ENCODE measurements around the gene CAP2.
"Not testable (repeated sequence)": the region's sequence is repeated elsewhere in the genome, so short reads cannot be mapped to it uniquely, and the experiment has no call there.

Gene CAP2

GRCh38 chr6:17501982-17502704 lies 108.7 kb downstream of the CAP2 start:
- DNase-seq (ENCODE audit: low read depth in 2 of 2) = no peak

DNA sequence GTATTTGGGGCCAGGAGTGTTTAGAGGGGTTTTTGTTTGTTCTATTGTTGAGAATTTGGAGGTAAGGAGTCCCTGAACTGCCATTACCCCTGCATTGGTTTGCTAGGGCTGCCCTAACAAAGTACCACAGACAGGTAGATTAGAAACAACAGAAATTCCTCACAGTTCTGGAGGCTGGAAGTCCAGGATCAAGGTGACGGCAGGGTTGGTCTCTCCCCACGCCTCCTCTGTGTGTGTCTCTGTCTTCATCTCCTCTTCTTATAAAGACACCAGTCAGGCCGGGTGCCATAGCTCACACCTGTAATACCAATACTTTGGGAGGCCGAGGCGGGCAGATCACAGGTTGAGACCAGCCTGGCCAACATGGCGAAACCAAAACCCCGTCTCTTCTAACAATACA lies 109.7 kb downstream of the CAP2 start:
- DNase-seq (ENCODE audit: low read depth in 2 of 2) = no peak

DNA sequence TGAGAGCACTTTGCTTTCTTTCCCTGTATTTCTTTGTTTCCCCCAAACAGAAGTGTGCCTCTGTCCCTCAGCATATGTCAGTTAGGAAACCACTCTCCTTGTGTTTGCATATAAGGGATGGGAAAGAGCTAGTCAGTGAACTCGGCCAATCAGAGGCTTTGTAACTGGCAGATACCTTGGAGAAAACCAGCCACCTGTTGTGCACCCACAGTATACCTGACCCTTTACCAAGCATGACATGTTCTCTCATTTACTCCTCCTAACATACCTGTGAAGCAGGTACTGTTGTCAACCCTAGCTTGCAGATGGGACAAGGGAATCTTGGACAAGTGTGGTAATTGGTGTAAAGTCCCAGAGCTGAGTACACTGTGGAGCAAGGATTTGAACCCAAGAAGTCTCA lies 110.6 kb downstream of the CAP2 start:
- no peak for DNase-seq (ENCODE audit: low read depth in 2 of 2)

GRCh38 chr6:17505062-17505476 lies 111.7 kb downstream of the CAP2 start:
- DNase-seq (ENCODE audit: low read depth in 2 of 2) = peak in 1 of 2 experiments; percentile 11

GRCh38 chr6:17505767-17506280 lies 112.4 kb downstream of the CAP2 start:
- DNase-seq (ENCODE audit: low read depth in 2 of 2) = peak in 1 of 2 experiments; percentile 21

GRCh38 chr6:17506531-17506930 lies 113.1 kb downstream of the CAP2 start:
- no peak for DNase-seq (ENCODE audit: low read depth in 2 of 2)

DNA sequence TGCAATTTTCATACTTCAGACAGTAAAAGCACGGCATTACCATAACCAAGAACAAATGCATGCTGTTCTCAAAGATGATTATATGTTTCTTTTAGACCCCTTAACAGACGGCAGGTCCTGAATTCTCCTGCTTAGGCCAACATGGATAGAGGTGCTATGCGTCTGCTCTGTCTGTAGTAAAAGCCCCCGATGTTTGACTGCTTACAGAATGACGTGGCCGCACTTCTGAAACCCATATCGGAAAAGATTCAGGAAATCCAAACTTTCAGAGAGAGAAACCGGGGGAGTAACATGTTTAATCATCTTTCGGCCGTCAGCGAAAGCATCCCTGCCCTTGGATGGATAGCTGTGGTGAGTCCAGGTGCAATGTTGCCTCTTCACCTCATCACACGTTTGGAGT lies 113.6 kb downstream of the CAP2 start:
- DNase-seq (ENCODE audit: low read depth in 2 of 2) = no peak

DNA sequence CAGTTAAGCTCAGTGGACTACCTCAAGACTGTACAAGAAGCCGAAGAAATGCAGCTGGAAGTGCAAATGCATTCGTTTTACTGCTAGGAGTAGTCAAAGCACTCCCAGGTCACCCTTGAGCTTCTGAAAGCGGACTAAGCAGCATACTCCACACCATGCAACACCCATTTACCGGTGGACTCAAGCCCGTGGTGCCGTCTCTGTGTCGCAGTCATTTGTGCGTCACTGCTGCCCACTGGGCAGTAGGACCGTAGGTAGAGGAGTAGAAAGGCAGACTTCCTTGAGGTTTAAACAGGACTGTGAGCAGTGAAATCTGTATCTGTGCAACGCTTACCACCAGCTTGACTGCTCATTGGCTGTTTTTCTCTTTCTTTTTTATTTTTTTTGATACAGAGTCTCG lies 117.7 kb downstream of the CAP2 start:
- DNase-seq (ENCODE audit: low read depth in 2 of 2) = no peak

- DNase-seq (ENCODE audit: low read depth in 2 of 2) = no peak
These were observed 118.2 kb downstream of the CAP2 start for GRCh38 chr6:17511580-17511979.

DNA sequence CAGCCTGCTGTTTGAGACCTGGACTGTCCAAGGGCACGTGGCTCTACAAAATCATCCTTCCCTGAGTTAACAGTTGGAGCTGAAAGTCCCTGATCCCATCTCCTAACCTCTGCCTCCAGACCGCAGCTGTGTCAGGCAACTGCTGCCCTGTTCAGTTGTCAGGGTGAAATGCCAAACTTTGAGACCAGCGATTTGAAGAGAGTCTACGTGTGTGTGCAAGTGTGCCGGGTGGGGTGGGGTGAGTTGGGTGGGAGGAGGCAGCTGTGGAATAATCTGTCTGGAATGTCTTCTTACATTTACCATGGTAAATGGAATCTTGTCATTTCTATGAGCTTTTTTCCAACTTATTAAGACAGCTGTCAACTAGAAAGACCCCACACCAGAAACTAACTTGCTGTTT lies 125.7 kb downstream of the CAP2 start:
- DNase-seq (ENCODE audit: low read depth in 2 of 2) = no peak

GRCh38 chr6:17525637-17526036 lies 132.2 kb downstream of the CAP2 start:
- no peak for DNase-seq (ENCODE audit: low read depth in 2 of 2)

- no peak for DNase-seq (ENCODE audit: low read depth in 2 of 2)
These were observed 133.7 kb downstream of the CAP2 start for GRCh38 chr6:17527076-17527475.

DNA sequence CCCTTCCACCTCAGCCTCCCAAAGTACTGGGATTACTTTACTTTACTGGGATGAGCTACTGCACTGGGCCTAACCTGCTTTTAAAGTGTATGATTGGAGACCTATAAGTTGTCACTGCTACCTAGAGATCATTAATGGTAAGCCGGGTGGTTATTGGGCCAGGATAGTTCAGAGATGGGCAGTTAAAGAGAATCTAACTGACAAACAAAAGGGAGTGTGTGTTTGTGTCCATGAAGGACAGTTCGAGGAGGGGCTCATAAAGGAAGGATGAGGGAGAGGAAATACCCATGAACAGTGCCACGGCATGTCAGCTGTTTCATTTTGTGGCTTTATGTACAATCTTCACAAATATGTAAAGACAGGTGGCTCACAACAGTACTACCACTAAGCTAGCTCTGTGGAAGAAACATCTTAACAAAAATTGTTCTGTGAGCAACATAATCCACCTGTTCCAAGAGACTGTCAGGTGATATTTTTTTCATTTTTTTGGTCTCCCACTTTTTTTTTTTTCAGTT lies 137.0 kb downstream of the CAP2 start:
- no peak for DNase-seq (ENCODE audit: low read depth in 2 of 2)

DNA sequence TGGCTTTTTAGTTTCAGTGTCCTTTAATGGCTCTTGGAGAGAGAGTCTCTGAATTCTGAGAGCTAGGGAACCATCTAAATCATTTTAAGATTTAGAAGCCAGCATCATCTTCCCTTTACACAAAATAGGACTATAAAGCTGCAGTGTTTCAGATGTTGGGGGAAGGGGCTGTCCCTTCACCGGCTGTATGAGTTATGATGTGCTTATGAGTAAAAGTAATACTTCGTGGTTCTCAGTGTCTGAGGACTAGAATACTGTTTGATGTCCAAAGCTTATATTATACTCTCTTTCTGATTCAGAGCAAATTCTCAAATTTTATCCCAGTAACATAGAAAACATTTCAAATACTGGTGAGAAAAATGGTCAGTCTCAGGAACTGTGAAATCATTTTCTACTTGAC lies 143.2 kb downstream of the CAP2 start:
- no peak for DNase-seq (ENCODE audit: low read depth in 2 of 2)

DNA sequence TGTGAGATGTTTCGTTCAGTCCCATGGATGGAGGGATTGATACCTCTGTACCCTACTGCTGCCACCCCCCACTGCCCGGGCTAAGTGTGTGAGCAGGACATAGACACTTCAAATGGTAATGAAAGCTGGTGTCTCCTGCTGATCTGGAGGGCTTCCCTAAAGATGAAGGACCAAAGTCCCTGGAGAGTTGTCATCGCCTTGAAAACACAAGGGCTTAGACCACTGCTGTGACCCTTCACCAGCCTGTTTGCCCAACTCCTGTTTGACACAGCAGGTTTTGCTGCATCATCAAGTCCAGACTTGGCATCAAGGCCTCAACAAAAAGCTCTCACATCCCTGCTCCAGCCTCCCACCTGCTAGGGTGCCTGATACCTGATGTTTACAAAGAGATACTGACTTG lies 148.8 kb downstream of the CAP2 start:
- no peak for DNase-seq (ENCODE audit: low read depth in 2 of 2)

DNA sequence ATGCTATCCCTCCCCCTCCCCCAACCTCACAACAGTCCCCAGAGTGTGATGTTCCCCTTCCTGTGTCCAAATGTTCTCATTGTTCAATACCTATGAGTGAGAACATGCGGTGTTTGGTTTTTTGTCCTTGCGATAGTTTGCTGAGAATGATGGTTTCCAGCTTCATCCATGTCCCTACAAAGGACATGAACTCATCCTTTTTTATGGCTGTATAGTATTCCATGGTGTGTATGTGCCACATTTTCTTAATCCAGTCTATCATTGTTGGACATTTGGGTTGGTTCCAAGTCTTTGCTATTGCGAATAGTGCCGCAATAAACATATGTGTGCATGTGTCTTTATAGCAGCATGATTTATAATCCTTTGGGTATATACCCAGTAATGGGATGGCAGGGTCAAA lies 152.3 kb downstream of the CAP2 start:
- DNase-seq (ENCODE audit: low read depth in 2 of 2) = not testable (repeated sequence)

DNA sequence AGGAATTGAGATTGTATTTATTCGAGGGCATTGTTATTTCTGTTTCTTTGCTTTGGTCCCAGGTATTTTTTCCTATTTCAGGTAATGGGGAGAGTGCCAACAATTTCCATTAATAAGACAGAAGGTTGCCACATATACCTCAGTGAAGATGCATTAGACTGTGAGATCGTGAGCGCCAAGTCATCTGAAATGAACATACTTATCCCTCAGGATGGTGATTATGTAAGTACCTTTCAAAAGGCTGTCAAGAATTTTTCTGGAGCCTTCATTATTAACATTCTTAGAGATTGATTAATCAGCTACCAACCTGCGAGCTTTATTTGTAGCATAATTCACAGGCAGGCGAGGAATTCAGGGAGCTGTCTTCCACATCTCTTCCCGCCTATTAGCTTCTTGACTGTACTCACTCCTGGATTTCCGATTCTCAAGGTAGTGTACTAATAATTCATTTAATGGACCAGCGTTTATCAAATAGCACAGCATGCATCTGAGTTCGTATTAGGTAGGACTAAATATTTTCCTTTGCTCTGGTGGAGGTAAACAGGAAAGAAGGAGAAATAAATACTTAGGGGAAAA lies 158.1 kb downstream of the CAP2 start:
- DNase-seq (ENCODE audit: low read depth in 2 of 2) = no peak

DNA sequence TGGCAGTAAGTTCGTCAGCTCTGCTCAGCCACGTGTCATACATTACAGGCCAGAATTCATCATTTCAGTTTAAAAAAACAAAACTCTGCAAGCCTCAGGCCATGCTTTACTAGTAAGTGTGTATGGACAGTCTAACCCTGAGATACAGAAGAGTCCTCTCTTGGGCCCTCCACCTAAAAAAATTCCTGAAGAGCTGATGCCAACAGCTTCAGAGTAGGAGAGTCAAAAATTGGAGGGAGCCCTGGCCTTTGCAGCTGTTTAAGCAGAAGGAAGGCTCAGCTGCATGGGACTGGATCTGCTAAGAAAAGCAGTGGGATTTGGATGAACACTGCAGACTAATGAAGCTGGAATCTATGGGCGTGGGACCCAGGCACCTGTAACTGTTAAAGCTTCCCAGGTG lies 159.5 kb downstream of the CAP2 start:
- DNase-seq (ENCODE audit: low read depth in 2 of 2) = no peak

DNA sequence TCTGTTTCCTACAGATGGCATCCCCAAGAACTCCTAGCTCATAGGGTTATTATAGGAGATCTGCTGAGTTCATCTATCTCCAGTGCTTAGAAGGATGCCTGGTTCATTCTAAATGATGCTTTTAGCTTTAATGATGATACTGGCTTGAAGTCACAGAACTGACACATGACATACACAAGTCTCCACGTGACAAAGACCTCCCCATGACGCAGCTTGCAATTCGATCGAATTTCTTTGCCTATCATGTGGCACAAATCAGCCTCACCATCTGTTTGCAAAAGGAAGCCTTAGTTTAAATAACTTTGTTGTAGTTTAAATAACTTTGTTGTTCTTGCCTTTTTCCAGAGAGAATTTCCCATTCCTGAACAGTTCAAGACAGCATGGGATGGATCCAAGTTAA lies 162.6 kb downstream of the CAP2 start:
- DNase-seq (ENCODE audit: low read depth in 2 of 2) = no peak

DNA sequence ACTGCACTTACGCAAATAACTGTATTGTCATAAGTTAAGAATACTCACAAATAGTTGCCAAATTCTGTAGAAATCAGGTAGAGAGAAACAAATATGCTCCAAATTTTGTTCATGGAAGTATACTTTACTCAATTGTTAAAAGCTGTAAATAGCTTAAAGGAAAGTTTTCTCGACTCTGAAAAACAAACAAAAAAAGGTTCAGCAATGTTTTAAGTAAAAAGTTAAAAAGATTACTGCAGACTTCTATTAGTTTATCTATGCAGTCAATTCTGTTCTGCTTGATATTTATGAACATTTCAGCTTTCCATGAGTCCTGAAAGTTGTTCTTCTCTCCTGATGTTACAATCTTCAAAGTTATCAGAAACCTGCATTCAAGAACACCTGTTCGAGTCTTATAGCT lies 169.2 kb downstream of the CAP2 start:
- no peak for DNase-seq (ENCODE audit: low read depth in 2 of 2)

- DNase-seq (ENCODE audit: low read depth in 2 of 2) = no peak
These were observed 172.0 kb downstream of the CAP2 start for GRCh38 chr6:17565399-17565798.

- DNase-seq (ENCODE audit: low read depth in 2 of 2) = peak; percentile 31 to 35
These were observed 181.6 kb downstream of the CAP2 start for GRCh38 chr6:17574866-17575560.

DNA sequence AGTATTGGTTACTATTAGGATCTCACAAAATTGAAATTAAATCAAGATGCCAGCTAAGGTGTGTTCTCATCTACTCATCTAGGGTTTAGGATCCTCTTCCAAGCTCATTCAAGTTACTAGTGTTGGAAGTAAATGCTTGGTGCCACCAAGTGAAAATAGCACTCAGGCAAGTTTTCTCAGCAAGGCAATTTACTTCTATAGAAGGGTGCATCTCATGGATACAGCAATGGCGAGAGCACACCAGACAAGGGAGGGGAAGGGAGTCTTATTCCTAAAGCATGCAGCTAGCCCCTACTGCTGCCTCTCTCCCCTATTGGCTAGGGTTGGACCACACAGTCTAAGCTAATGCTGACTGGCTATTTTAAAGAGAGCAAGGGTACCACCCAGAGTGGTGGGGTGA lies 183.7 kb downstream of the CAP2 start:
- DNase-seq (ENCODE audit: low read depth in 2 of 2) = no peak

Data from fibroblast of skin of left quadriceps (primary cell).